Smooth muscle cell (in vitro differentiated cells): ENCODE measurements around the gene CIZ1. TPM values are rescaled to one million over a fixed set of nuclear protein-coding genes. Genes with fewer than 3 reads are reported as not detected.

Experiments
- DNase-seq: peaks from one replicate; lab custom pipeline; 2025; ENCODE audit not compliant: unreplicated experiment; lab: John Stamatoyannopoulos, UW
- H2AFZ ChIP-seq: fragments of 200-600 bp; sonication (generic); 2 replicates; pipeline ENCODE4 v1.6.0; 2016; ENCODE audit warnings: antibody characterized with exemption, low read depth, mild to moderate bottlenecking
- H3F3A ChIP-seq: fragments of 200-600 bp; sonication (generic); 2 replicates; pipeline ENCODE4 v1.6.0; 2017; ENCODE audit warnings: antibody characterized with exemption, low read depth
- H3K27ac ChIP-seq: fragments of 200-600 bp; sonication (generic); 2 replicates; pipeline ENCODE4 v1.5.1; 2016; ENCODE audit warnings: low read depth, mild to moderate bottlenecking
- H3K27me3 ChIP-seq: fragments of 200-600 bp; sonication (generic); 2 replicates; pipeline ENCODE4 v1.6.1; 2016; ENCODE audit warnings: low read depth, mild to moderate bottlenecking
- H3K36me3 ChIP-seq: fragments of 200-600 bp; sonication (generic); 2 replicates; pipeline ENCODE4 v1.5.1; 2016; ENCODE audit warnings: low read depth
- H3K4me1 ChIP-seq: fragments of 200-600 bp; sonication (generic); 2 replicates; pipeline ENCODE4 v1.5.1; 2016; ENCODE audit warnings: low read depth
- H3K4me2 ChIP-seq: fragments of 200-600 bp; sonication (generic); 2 replicates; pipeline ENCODE4 v1.6.0; 2016; ENCODE audit warnings: mild to moderate bottlenecking
- H3K4me3 ChIP-seq: fragments of 200-600 bp; sonication (generic); 2 replicates; pipeline ENCODE4 v1.5.1; 2016; ENCODE audit warnings: mild to moderate bottlenecking
- H3K79me2 ChIP-seq: fragments of 200-600 bp; sonication (generic); 2 replicates; pipeline ENCODE4 v1.6.0; 2016; ENCODE audit warnings: low read depth, mild to moderate bottlenecking
- H3K9ac ChIP-seq: fragments of 200-600 bp; sonication (generic); 2 replicates; pipeline ENCODE4 v1.6.0; 2016; ENCODE audit warnings: low read depth
- H3K9me3 ChIP-seq: fragments of 200-600 bp; sonication (generic); replicated peaks from 2 replicates; pipeline ENCODE4 v1.5.1; 2016; ENCODE audit warnings: low read depth
- H4K20me1 ChIP-seq: fragments of 200-600 bp; sonication (generic); 2 replicates; pipeline ENCODE4 v1.6.0; 2016; ENCODE audit warnings: low read depth
- CTCF ChIP-seq: fragments of 200-600 bp; sonication (generic); IDR thresholded peaks from 2 replicates; pipeline ENCODE4 v1.5.1; 2017; ENCODE audit warnings: borderline replicate concordance, mild to moderate bottlenecking, antibody characterized with exemption; ENCODE audit not compliant: insufficient read depth, poor library complexity, severe bottlenecking
- WGBS: methylation state at CpG from one replicate; pipeline ENCODE4 v1.1.7; 2016; ENCODE audit warnings: low lambda C conversion rate; 5-methylcytosine and 5-hydroxymethylcytosine counted together
- polyA plus RNA-seq: library from polyadenylated mRNA; unstranded; fragments of >200 nt; fragmentation: Nextera tagmentation; extraction: Ambion mirVana; gene quantifications from 2 replicates; pipeline ENCODE4 v1.2.1, GENCODE V29; 2016
- total RNA-seq: library from RNA; depleted of rRNA; stranded (reverse); fragments of >200 nt; gene quantifications from 2 replicates; pipeline ENCODE4 v1.2.3, GENCODE V29; 2014

Gene CIZ1
- total and polyA plus RNA-seq, 2 experiments from 2014 or later = 23.5 to 84.0 TPM

GRCh38 chr9:128211981-128212281, 20.6 kb upstream of the CIZ1 start:
- H2AFZ ChIP-seq = no peak overlapping the region
- H3K27ac ChIP-seq = no peak overlapping the region
- no peaks in the 10 kb centered on the region for H3K79me2 ChIP-seq
- no peaks in the 10 kb centered on the region for H3K27me3 ChIP-seq
- no peak for DNase-seq
- peaks cover 23% of the 10 kb centered on the region for H4K20me1 ChIP-seq
- TF ChIP-seq CTCF = no peak
- no peaks in the 10 kb centered on the region for H3K9me3 ChIP-seq
- H3K4me1 ChIP-seq = no peaks in the 10 kb centered on the region
- H3K4me3 ChIP-seq = no peak overlapping the region
- no peaks in the 10 kb centered on the region for H3K36me3 ChIP-seq
- H3F3A ChIP-seq = no peaks in the 10 kb centered on the region
- WGBS = 97% methylated on average over 2 of the region's 2 CpGs
- H3K9ac ChIP-seq = no peak overlapping the region
- H3K4me2 ChIP-seq = no peak overlapping the region

- Histone ChIP-seq H4K20me1 (peaks cover 23% of the 10 kb centered on the region), H2AFZ (no peak overlapping the region), H3K4me1 (no peaks in the 10 kb centered on the region), H3F3A (no peaks in the 10 kb centered on the region), H3K9ac (no peak overlapping the region), H3K27me3 (no peaks in the 10 kb centered on the region), H3K9me3 (no peaks in the 10 kb centered on the region), H3K27ac (no peak overlapping the region), H3K4me2 (no peak overlapping the region), H3K4me3 (no peak overlapping the region), H3K36me3 (no peaks in the 10 kb centered on the region), H3K79me2 (no peaks in the 10 kb centered on the region)
- 88% methylated on average over 12 of the region's 12 CpGs for WGBS
- no peak for TF ChIP-seq CTCF
- no peak for DNase-seq
Observed at GRCh38 chr9:128211186-128211980, 20.0 kb upstream of the CIZ1 start.

- TF ChIP-seq CTCF = no peak
- Histone ChIP-seq H3K36me3 (no peaks in the 10 kb centered on the region), H3F3A (no peaks in the 10 kb centered on the region), H3K4me3 (no peak overlapping the region), H3K79me2 (peaks cover 5% of the 10 kb centered on the region), H4K20me1 (peaks cover 38% of the 10 kb centered on the region), H3K4me2 (no peak overlapping the region), H3K4me1 (peaks cover 9% of the 10 kb centered on the region), H3K27ac (no peak overlapping the region), H3K27me3 (no peaks in the 10 kb centered on the region), H2AFZ (no peak overlapping the region), H3K9ac (no peak overlapping the region), H3K9me3 (no peaks in the 10 kb centered on the region)
- no peak for DNase-seq
- WGBS = 92% methylated on average over 15 of the region's 15 CpGs
Observed at GRCh38 chr9:128208946-128209669, 17.7 kb upstream of the CIZ1 start.

GRCh38 chr9:128208386-128208785, 17.0 kb upstream of the CIZ1 start:
- Histone ChIP-seq H3K9ac (no peak overlapping the region), H4K20me1 (peaks cover 38% of the 10 kb centered on the region), H3K36me3 (no peaks in the 10 kb centered on the region), H3K9me3 (no peaks in the 10 kb centered on the region), H3K4me1 (peaks cover 9% of the 10 kb centered on the region), H2AFZ (no peak overlapping the region), H3K27me3 (no peaks in the 10 kb centered on the region), H3F3A (no peaks in the 10 kb centered on the region), H3K27ac (no peak overlapping the region), H3K79me2 (peaks cover 5% of the 10 kb centered on the region), H3K4me2 (no peak overlapping the region), H3K4me3 (no peak overlapping the region)
- WGBS = 90% methylated on average over 7 of the region's 7 CpGs
- TF ChIP-seq CTCF = no peak
- DNase-seq = no peak
